ENCODE results near the gene CLEC3B. TPM values are rescaled to one million over a fixed set of nuclear protein-coding genes. Genes with fewer than 3 reads are reported as not detected.

Gene CLEC3B
- total and polyA plus RNA-seq, 2 donors (not counting 3 experiments of a cell fraction or from before 2014, with no cell fraction given) = 1.8 TPM; not detected in 1

GRCh38 chr3:45026957-45027356 lies 854 bp downstream of the CLEC3B start:
- Histone ChIP-seq H2AFZ (ENCODE audit: low read depth, low read length) (no peak overlapping the region), H3K4me2 (ENCODE audit: insufficient read depth, low read length) (no peak overlapping the region), H3K9me3 (replicated peaks; ENCODE audit: control insufficient read depth, insufficient read depth, low read length) (no peaks in the 10 kb centered on the region), H3K79me2 (ENCODE audit: control insufficient read depth, insufficient read depth, low read length) (no peaks in the 10 kb centered on the region), H3K9me1 (replicated peaks; ENCODE audit: control insufficient read depth, extremely low read depth, insufficient read depth, low read length) (no peaks in the 10 kb centered on the region), H3K9ac (replicated peaks; ENCODE audit: extremely low read depth, insufficient read depth, low read length) (no peak overlapping the region), H3K36me3 (ENCODE audit: control insufficient read depth in 2 of 2, extremely low read depth in 1 of 2, insufficient read depth in 2 of 2, low read length in 2 of 2) (no peaks in the 10 kb centered on the region), H3K27ac (ENCODE audit: insufficient read depth, low read depth, low read length) (no peak overlapping the region), H3K27me3 (ENCODE audit: control insufficient read depth in 2 of 2, insufficient read depth in 2 of 2, low read length in 2 of 2) (no peaks in the 10 kb centered on the region), H3K4me1 (ENCODE audit: control insufficient read depth, extremely low read depth, insufficient read depth, low read length) (peaks cover 22% of the 10 kb centered on the region), H3K4me3 (replicated peaks in 1 of 3; ENCODE audit: insufficient read depth in 1 of 3, low read depth in 1 of 3, low read length in 3 of 3) (no peak overlapping the region), H4K20me1 (replicated peaks; ENCODE audit: control insufficient read depth, extremely low read depth, insufficient read depth, low read length) (no peaks in the 10 kb centered on the region)
- no peak for TF ChIP-seq EZH2 (IDR thresholded peaks at IDR 0.05; ENCODE audit: borderline replicate concordance, low read depth, low read length, severe bottlenecking)
- no peak for TF ChIP-seq POLR2A (IDR thresholded peaks at IDR 0.05; ENCODE audit: low read depth, low read length)
- POLR2A ChIA-PET = no interaction called here
- DNase-seq (ENCODE audit: low read depth, low spot score) (no peak), FAIRE-seq (no peak)
- dilution Hi-C loops (cut with MboI; ENCODE audit: extremely low pct_ligation_motif_present, low sequenced_read_pairs) (loop anchor here (25.0 kb wide), 1 partner anchor 485 kb away; no protein-coding TSS in a partner anchor), intact Hi-C loops (cut with micrococcal nuclease) (loop anchor here (10.0 kb wide), 1 partner anchor 472 kb away; the partner anchor contains the start of gene ZKSCAN7)
- CTCF ChIA-PET = interaction anchor here (1.0 kb wide), 1 partner anchor 13 kb away, joined by 3 read pairs; no protein-coding TSS in a partner anchor
- BruUV-seq (replicated peaks) = no TSS peak

- H3K9me3 ChIP-seq (replicated peaks; ENCODE audit: control insufficient read depth, insufficient read depth, low read length) = no peaks in the 10 kb centered on the region
- no peaks in the 10 kb centered on the region for H3K36me3 ChIP-seq (ENCODE audit: control insufficient read depth in 2 of 2, extremely low read depth in 1 of 2, insufficient read depth in 2 of 2, low read length in 2 of 2)
- ChIA-PET POLR2A (interaction anchor here (0.5 kb wide), 1 partner anchor 28 kb away, joined by 3 read pairs; no protein-coding TSS in a partner anchor), CTCF (interaction anchor here (1.0 to 1.5 kb wide), 3 partner anchors 13 to 35 kb away, joined by 3 read pairs; no protein-coding TSS in a partner anchor)
- FAIRE-seq (no peak), DNase-seq (ENCODE audit: low read depth, low spot score) (no peak)
- no peak overlapping the region for H3K9ac ChIP-seq (replicated peaks; ENCODE audit: extremely low read depth, insufficient read depth, low read length)
- H3K4me3 ChIP-seq (replicated peaks in 1 of 3; ENCODE audit: insufficient read depth in 1 of 3, low read depth in 1 of 3, low read length in 3 of 3) = no peak overlapping the region
- TF ChIP-seq GATA2 (IDR thresholded peaks at IDR 0.05; ENCODE audit: insufficient read depth, insufficient read length, low read depth, low read length) (no peak), MAX (IDR thresholded peaks at IDR 0.05; ENCODE audit: insufficient read depth, insufficient read length) (no peak), FOS (IDR thresholded peaks at IDR 0.05; ENCODE audit: borderline replicate concordance, insufficient read depth, low read length) (no peak), POLR2A (IDR thresholded peaks at IDR 0.05; ENCODE audit: low read depth, low read length) (no peak), POLR2AphosphoS5 (IDR thresholded peaks at IDR 0.05; ENCODE audit: insufficient read depth, low read depth, low read length) (no peak), JUN (IDR thresholded peaks at IDR 0.05; ENCODE audit: borderline replicate concordance, insufficient read depth, insufficient read length, low read depth) (no peak), CTCF (IDR thresholded peaks at IDR 0.05; ENCODE audit: extremely low read depth in 1 of 2, insufficient read depth in 1 of 2, low read depth in 1 of 2, low read length in 2 of 2) (no peak), MYC (IDR thresholded peaks at IDR 0.05; ENCODE audit: low read depth, low read length) (no peak), EZH2 (IDR thresholded peaks at IDR 0.05; ENCODE audit: borderline replicate concordance, low read depth, low read length, severe bottlenecking) (no peak)
- no peak overlapping the region for H3K4me2 ChIP-seq (ENCODE audit: insufficient read depth, low read length)
- H3K79me2 ChIP-seq (ENCODE audit: control insufficient read depth, insufficient read depth, low read length) = no peaks in the 10 kb centered on the region
- H3K27ac ChIP-seq (ENCODE audit: insufficient read depth, low read depth, low read length) = no peak overlapping the region
- H4K20me1 ChIP-seq (replicated peaks; ENCODE audit: control insufficient read depth, extremely low read depth, insufficient read depth, low read length) = no peaks in the 10 kb centered on the region
- dilution Hi-C loops (cut with MboI; ENCODE audit: extremely low pct_ligation_motif_present, low sequenced_read_pairs) (loop anchor here (25.0 kb wide), 1 partner anchor 485 kb away; no protein-coding TSS in a partner anchor), intact Hi-C loops (cut with micrococcal nuclease) (loop anchor here (10.0 kb wide), 1 partner anchor 473 kb away; the partner anchor contains the start of gene ZKSCAN7)
- H3K27me3 ChIP-seq (ENCODE audit: control insufficient read depth in 2 of 2, insufficient read depth in 2 of 2, low read length in 2 of 2) = no peaks in the 10 kb centered on the region
- BruUV-seq (replicated peaks) = no TSS peak
- H3K4me1 ChIP-seq (ENCODE audit: control insufficient read depth, extremely low read depth, insufficient read depth, low read length) = peaks cover 22% of the 10 kb centered on the region
- H2AFZ ChIP-seq (ENCODE audit: low read depth, low read length) = no peak overlapping the region
- no peaks in the 10 kb centered on the region for H3K9me1 ChIP-seq (replicated peaks; ENCODE audit: control insufficient read depth, extremely low read depth, insufficient read depth, low read length)
Measured at GRCh38 chr3:45027441-45027840, 1.3 kb downstream of the CLEC3B start.
